ENCODE data around the gene CCNK. TPM values are rescaled to one million over a fixed set of nuclear protein-coding genes. Genes with fewer than 3 reads are reported as not detected.

CCNK gene
- total and polyA plus RNA-seq, 10 donors: 11.8 to 58.3 (median 39.8) TPM

GRCh38 chr14:99467336-99468078 is 13.7 kb upstream of the CCNK start:
- 60 to 75% (median 68%) methylated on average over 9 of the region's 9 CpGs for WGBS, 5 donors
- no peak overlapping the region for H3K27ac ChIP-seq
- H3K9me3 ChIP-seq: no peaks in the 10 kb centered on the region
- intact Hi-C loops (cut with DNase I; ENCODE audit: low total_unique reads): no loop called here
- H3K27me3 ChIP-seq (replicated peaks in 1 of 7): no peaks in the 10 kb centered on the region
- peaks cover 5 to 54% (median 31%) of the 10 kb centered on the region in 6 donors for H3K4me1 ChIP-seq
- TF ChIP-seq POLR2AphosphoS5 (IDR thresholded peaks at IDR 0.05) (no peak), POLR2A (IDR thresholded peaks at IDR 0.05) (no peak), CTCF (IDR thresholded peaks at IDR 0.05 in 8 of 11, conservative IDR thresholded peaks at IDR 0.05 in 3 of 11) (no peak)
- no peak for DNase-seq
- H3K4me3 ChIP-seq: no peak overlapping the region
- H3K36me3 ChIP-seq: peaks cover 0 to 35% (median 29%) of the 10 kb centered on the region in 6 donors

GRCh38 chr14:99468081-99468480 is 13.1 kb upstream of the CCNK start:
- H3K27me3 ChIP-seq (replicated peaks in 1 of 7): no peaks in the 10 kb centered on the region
- no peaks in the 10 kb centered on the region for H3K9me3 ChIP-seq
- peaks cover 5 to 60% (median 31%) of the 10 kb centered on the region in 6 donors for H3K4me1 ChIP-seq
- H3K27ac ChIP-seq: no peak overlapping the region
- peaks cover 0 to 29% (median 24%) of the 10 kb centered on the region in 6 donors for H3K36me3 ChIP-seq
- intact Hi-C loops (cut with DNase I; ENCODE audit: low total_unique reads): no loop called here
- TF ChIP-seq CTCF (IDR thresholded peaks at IDR 0.05 in 8 of 11, conservative IDR thresholded peaks at IDR 0.05 in 3 of 11) (no peak), POLR2A (IDR thresholded peaks at IDR 0.05) (no peak), POLR2AphosphoS5 (IDR thresholded peaks at IDR 0.05) (no peak)
- H3K4me3 ChIP-seq: no peak overlapping the region
- DNase-seq: no peak
- 56 to 69% (median 62%) methylated on average over 4 of the region's 4 CpGs for WGBS, 5 donors

- intact Hi-C loops (cut with DNase I; ENCODE audit: low total_unique reads): no loop called here
- WGBS, 5 donors: 63 to 78% (median 70%) methylated on average over 8 of the region's 8 CpGs
- H3K27me3 ChIP-seq (replicated peaks in 1 of 7): no peaks in the 10 kb centered on the region
Measured at GRCh38 chr14:99468836-99469592, 12.2 kb upstream of the CCNK start.

More at GRCh38 chr14:99468836-99469592, 12.2 kb upstream of the CCNK start:
- no peaks in the 10 kb centered on the region for H3K9me3 ChIP-seq
- no peak overlapping the region for H3K27ac ChIP-seq
- H3K36me3 ChIP-seq: peaks cover 0 to 20% (median 17%) of the 10 kb centered on the region in 6 donors
- no peak for DNase-seq
- TF ChIP-seq POLR2A (IDR thresholded peaks at IDR 0.05) (no peak), CTCF (IDR thresholded peaks at IDR 0.05 in 8 of 11, conservative IDR thresholded peaks at IDR 0.05 in 3 of 11) (no peak), POLR2AphosphoS5 (IDR thresholded peaks at IDR 0.05) (no peak)
- H3K4me1 ChIP-seq: peaks cover 5 to 70% (median 31%) of the 10 kb centered on the region in 6 donors
- no peak overlapping the region for H3K4me3 ChIP-seq

Data from spleen (tissue), 11 donors.